Brain microvascular endothelial cell (primary cell): Measurements from ENCODE around the gene SERPINA6.
"Not testable (repeated sequence)": the region's sequence is repeated elsewhere in the genome, so short reads cannot be mapped to it uniquely, and the experiment has no call there.

Source experiments
- DNase-seq: peaks from one replicate; pipeline ENCODE4 v3.0.0-alpha.2; 2020
- H3K27ac ChIP-seq: fragments of 250-450 bp; sonication (Bioruptor Pico); 2 replicates; pipeline ENCODE4 v1.5.1; 2020; ENCODE audit warnings: mild to moderate bottlenecking, moderate library complexity
- H3K27me3 ChIP-seq: fragments of 250-450 bp; sonication (Bioruptor Pico); replicated peaks from 2 replicates; pipeline ENCODE4 v1.5.1; 2020; ENCODE audit warnings: mild to moderate bottlenecking
- H3K36me3 ChIP-seq: fragments of 250-450 bp; sonication (Bioruptor Pico); replicated peaks from 2 replicates; pipeline ENCODE4 v1.5.1; 2020; ENCODE audit warnings: mild to moderate bottlenecking
- H3K4me3 ChIP-seq: 2 replicates; pipeline ENCODE4 v1.5.1; 2011; ENCODE audit warnings: low read depth, mild to moderate bottlenecking, control low read depth, low read length, moderate library complexity
- in situ Hi-C: cut with HindIII; loops from 2 replicates; pipeline ENCODE4 v1.10.0; 2017; ENCODE audit warnings: low sequenced_read_pairs, low pct_ligation_motif_present
- TF ChIP-seq, protein P1 (sequence below): IDR thresholded peaks from 2 replicates; pipeline ENCODE4 v1.5.1; 2011; ENCODE audit warnings: low read depth, mild to moderate bottlenecking, moderate library complexity, low read length, control low read depth, inconsistent platforms; ENCODE audit errors: missing control alignments

Gene SERPINA6, protein sequence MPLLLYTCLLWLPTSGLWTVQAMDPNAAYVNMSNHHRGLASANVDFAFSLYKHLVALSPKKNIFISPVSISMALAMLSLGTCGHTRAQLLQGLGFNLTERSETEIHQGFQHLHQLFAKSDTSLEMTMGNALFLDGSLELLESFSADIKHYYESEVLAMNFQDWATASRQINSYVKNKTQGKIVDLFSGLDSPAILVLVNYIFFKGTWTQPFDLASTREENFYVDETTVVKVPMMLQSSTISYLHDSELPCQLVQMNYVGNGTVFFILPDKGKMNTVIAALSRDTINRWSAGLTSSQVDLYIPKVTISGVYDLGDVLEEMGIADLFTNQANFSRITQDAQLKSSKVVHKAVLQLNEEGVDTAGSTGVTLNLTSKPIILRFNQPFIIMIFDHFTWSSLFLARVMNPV

DNA sequence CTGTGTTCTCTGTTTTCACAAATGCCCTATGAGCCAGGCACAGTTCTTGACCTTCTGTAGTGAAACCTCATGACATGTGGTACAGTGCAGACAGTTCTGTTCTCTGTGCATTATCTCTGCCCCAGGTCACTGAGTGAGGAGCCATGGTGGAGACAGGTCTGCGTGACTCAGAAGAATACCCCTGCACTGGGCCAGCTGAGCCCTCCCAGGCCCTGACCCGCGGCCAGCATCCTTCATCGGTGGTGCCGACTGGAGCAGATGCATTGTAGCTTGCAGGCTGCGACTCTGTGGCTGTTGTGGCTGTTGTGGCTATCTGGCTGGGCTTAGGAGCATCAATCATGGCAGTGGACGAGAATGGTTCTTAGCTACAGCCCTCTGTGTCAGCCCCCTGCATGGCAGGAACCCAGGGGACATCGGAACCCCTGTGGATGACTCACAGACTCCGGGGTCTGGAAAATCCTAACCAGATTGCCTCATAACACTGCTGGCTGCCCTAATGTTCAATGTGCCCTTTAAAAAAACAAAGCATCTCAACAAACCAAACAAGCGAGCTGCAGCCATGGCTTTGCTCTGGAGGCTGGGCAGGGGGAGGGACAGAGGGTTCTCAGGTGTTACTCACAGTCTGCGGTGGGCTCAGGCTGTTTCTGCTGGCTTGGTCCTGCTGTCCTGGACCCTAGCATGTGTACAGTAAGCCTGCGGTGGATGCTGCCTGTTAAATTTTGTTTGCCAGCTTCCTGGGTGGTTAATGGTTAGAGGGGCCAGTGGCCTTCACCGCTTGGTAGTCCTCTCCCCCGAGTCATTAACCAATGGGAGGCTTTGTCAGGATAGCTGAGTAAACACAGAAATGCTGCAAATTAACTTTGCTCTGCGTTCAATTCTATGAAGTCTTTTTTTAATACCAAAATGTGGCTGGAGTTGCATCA, at the start of gene SERPINA6:
Gene SERPINA6 (minus strand): TSS at position 689 of the 923 bp plus-strand sequence. CDS start 8,688 bp downstream, outside the sequence.
- in situ Hi-C loops = no loop called here
- peak; percentile 45 for DNase-seq
- no peak within 1 kb of the TSS for H3K4me3 ChIP-seq

DNA sequence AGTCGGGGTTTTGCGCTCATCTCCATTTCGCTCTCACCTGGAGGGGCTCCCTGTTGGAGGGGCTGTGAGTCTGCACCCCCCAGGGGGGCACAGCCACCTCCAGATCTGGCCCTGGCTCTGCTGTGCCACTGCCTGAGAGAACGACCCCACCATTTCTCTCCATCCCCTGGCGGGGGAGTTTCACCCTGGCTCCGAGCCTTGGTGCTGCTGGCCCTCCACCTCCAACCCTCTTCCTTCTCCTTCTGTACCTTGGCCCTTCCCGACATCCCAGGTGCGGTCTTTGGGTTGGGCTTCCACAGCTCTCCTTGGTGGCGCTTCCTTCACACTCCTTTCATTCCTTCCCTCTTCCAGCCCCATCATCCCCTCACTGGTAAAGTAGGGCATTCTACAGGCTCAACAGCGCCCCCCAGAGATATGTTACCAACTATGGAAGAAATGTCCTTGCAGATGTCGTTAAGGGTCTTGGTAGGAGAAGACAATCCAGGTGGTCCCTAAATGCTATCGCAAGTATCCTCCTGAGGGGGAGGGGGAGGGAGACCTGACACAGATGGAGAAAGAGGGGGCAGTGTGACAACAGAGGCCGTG, 49.0 kb upstream of the SERPINA6 start:
- in situ Hi-C loops = no loop called here
- H3K27me3 ChIP-seq = no peaks in the 10 kb centered on the region
- H3K36me3 ChIP-seq = no peaks in the 10 kb centered on the region
- no peak for DNase-seq
- H3K27ac ChIP-seq = no peak overlapping the region
- TF ChIP-seq, protein P1, sequence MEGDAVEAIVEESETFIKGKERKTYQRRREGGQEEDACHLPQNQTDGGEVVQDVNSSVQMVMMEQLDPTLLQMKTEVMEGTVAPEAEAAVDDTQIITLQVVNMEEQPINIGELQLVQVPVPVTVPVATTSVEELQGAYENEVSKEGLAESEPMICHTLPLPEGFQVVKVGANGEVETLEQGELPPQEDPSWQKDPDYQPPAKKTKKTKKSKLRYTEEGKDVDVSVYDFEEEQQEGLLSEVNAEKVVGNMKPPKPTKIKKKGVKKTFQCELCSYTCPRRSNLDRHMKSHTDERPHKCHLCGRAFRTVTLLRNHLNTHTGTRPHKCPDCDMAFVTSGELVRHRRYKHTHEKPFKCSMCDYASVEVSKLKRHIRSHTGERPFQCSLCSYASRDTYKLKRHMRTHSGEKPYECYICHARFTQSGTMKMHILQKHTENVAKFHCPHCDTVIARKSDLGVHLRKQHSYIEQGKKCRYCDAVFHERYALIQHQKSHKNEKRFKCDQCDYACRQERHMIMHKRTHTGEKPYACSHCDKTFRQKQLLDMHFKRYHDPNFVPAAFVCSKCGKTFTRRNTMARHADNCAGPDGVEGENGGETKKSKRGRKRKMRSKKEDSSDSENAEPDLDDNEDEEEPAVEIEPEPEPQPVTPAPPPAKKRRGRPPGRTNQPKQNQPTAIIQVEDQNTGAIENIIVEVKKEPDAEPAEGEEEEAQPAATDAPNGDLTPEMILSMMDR = peak; percentile 25
- no peak overlapping the region for H3K4me3 ChIP-seq

More for the DNA sequence above, at the start of gene SERPINA6:
- Histone ChIP-seq H3K27ac (no peak within 1 kb of the TSS), H3K36me3 (no peaks in the 10 kb centered on the region), H3K27me3 (no peaks in the 10 kb centered on the region)
- TF ChIP-seq, protein P1 = no peak

DNA sequence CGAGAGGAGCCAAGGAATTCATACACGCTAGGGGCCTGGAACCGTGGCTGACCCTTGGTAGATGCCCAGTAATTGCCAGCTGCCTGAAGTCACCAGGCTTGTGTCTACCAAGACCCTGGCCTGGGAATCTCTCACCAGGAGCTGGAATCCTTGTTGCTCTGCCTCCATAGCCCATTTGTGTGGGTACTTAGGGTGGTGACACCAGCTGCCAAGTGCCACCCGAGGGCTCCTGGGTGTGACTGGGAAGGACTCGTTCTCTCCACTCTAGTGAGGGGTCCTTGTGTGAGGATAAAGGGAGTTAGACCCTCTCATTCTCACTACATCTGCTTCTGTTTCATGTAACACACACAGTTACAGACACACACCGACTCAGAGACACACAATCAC, 47.4 kb upstream of the SERPINA6 start:
- DNase-seq = no peak
- H3K36me3 ChIP-seq = no peaks in the 10 kb centered on the region
- H3K4me3 ChIP-seq = no peak overlapping the region
- H3K27ac ChIP-seq = no peak overlapping the region
- H3K27me3 ChIP-seq = no peaks in the 10 kb centered on the region
- in situ Hi-C loops = no loop called here
- TF ChIP-seq, protein P1 = no peak

DNA sequence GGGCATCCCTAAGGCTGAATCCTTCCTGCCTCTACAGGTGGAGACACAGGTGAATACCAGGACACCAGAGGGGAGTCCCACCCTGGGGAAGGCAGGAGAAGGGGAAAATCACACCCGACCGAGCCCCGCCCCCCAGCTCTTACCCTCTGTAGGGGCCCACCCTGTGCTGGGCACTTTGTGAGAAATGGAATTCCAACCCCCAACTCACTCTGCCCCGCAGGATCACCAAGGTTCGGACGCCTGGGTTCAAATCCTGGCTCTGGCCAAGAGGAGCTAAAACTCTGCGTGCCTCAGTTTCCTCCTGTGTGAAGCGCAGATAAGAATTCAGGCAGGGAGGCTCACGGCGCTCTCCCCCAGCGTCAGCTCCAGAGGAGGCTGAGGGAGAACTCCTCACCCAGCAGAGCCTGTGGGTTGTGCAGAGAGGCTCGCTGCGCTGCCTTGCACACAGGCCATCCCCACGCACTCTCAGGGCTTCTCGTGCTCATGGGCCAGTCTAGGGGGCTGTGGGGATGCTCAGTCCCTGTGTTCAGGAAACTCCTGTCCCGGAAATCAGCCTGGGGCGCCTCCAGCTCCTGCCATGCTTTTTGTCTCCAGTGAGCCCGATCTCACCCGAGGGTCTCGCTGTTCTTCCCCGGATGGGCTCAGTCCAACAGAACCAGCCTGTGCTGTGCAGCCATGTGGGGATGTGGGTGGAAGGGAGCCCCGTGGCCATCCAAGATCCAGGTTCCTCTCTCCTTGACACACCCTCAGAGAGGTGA, 46.8 kb upstream of the SERPINA6 start:
- H3K36me3 ChIP-seq, H3K27ac ChIP-seq, DNase-seq, in situ Hi-C loops, H3K4me3 ChIP-seq, H3K27me3 ChIP-seq: not testable (repeated sequence)

DNA sequence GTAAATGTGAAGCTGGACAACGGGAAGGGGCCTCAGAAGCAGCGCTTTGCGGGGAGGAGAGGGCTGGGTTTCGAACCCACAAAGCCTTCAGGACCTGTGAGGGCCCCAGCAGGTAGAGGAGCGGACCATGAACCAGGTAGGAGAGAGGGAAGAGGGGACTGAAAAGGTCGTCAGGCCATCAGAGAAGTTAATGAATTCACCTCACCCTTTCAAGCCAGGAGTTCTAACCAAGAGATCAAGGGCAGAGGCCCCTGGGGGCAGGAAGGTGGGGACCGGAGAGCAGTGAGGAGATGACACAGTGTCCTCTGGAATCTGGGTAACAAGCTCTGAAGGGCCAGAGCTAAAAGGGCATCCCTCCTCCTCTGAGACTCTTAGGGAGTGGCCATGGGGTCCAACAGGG, 45.8 kb upstream of the SERPINA6 start:
- in situ Hi-C loops = no loop called here
- H3K27ac ChIP-seq = no peak overlapping the region

More for the DNA sequence above, 45.8 kb upstream of the SERPINA6 start:
- Histone ChIP-seq H3K27me3 (no peaks in the 10 kb centered on the region), H3K36me3 (no peaks in the 10 kb centered on the region), H3K4me3 (no peak overlapping the region)
- no peak for DNase-seq
- TF ChIP-seq, protein P1 = no peak
